Activated CD4-positive, alpha-beta T cell treated with anti-CD3 and anti-CD28 coated beads, Interleukin-2, amount 50 U/mL, for 16 hours (primary cell): Measurements from ENCODE around the gene ZFYVE28.

Experiments used
- DNase-seq: peaks from one replicate; pipeline ENCODE4 v3.0.0-alpha.2; 2020

Gene ZFYVE28

DNA sequence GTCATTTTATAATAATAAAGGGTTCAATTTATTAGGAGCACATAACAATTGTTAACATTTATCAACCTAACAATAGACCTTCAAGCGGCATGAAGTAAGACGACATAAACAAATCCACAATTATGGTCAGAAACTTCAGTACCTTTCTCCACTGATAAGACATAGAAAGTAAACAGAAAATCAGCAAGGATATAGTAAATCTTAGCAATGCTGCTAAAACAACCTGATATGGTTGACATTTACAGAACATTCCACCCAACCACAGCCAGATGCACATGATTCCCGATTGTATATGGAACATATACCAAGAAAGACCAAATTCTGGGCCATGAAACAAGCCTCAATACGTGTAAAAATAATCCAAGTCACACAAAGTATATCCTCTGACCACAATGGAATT, 71.3 kb downstream of the ZFYVE28 start:
- no peak for DNase-seq

GRCh38 chr4:2343476-2343875, 75.0 kb downstream of the ZFYVE28 start:
- DNase-seq, result no peak

- no peak for DNase-seq
Measured at GRCh38 chr4:2341911-2342652, 76.4 kb downstream of the ZFYVE28 start.

- DNase-seq, result no peak
Measured at GRCh38 chr4:2341261-2341841, 77.1 kb downstream of the ZFYVE28 start.

DNA sequence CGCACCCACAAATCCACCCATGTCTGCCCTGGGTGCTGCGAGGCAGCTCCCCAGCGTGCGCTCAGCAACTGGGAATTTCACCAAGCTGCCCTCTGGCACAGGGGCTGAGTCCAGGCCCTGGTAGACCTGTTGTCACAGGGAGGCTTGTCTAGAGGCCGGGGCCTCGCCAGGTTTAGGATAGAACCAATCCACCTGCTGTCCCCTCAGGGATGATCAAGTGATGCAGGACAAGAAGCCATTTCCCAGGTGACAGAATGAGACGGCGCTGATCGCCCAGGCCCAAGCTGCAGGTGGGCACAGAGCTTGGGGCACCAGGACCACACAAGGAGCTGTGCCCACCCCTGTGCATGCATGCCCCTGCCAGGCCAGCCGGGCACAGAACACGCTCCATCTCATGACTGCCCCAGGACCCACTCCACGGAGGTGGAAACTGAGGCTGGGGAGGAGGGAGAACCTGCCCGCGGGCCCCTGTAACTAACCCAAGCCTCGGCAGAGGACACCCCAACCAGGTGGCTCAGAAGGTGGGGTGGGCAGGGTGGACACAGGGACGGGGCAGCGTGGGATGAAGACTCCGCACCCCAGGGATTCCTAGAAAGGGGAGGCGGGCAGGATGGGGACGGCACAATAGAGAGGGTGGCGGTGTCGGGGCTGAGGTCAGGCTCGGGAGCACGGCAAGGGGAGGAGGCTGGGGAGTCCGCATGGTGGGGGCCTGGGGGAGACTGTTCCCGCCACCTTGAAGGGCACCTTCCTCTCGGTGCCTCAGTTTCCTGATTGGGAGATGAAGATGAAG, 78.0 kb downstream of the ZFYVE28 start:
- no peak for DNase-seq

DNA sequence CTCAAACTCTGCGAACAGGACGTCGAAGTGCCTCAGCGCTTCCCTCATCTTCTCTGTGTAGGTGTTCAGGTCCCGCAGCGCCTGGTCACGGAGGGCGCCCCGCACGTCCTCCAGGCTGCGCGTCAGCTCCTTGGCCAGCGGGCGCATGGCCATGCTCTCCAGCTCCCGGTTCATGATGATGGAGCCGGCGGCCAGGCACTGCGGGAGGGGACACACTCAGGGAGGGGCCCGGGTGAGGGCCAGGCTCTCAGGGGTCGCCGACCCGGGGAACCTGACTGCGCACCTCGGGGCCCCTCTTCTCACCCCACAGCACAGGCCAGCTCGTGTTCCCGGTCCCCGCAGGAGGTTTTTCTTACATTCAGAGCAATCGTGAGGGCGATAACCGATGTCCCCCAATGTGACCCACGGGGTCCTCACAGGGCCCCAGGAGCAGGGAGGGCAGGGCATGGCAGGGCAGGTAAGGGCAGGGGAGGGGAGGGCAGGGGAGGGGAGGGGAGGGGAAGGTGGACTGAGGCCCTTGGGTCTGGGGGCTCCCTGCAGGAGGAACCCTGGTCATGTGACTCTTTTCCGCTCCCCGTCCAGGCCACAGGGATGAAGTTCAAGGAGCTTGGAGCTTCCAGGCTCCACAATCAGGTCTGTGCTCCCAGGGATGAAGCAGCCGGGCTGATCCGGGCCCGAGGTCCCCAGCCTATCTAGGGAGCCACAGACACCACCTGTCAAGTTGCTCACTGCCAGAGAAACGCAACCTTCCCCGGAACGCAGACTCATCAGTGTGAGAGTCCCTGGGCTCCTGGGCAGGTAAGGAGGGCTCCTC, 78.8 kb downstream of the ZFYVE28 start:
- no peak for DNase-seq

- DNase-seq, result no peak
Measured at GRCh38 chr4:2338754-2339457, 79.5 kb downstream of the ZFYVE28 start.

DNA sequence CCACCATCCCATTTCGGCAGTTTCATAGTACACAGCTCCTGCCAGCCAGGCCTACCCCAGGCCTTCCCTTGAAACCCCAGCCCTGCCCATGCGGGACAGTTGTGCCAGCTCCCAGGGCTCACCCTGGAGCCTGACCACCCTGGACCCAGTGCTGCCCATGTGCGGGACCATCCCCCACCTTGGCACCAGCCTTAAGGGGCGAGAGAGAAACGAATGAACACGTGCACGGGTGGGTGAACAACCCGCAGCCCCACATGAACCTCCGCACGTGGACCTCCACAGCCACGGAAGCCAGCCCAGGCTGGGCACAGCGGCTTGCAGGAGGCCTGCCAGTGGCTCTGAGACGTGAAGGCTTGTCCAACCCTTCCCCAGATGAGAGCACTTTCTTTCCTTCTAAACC, 80.5 kb downstream of the ZFYVE28 start:
- DNase-seq, result no peak

- no peak for DNase-seq
Measured at GRCh38 chr4:2337131-2337723, 81.2 kb downstream of the ZFYVE28 start.

DNA sequence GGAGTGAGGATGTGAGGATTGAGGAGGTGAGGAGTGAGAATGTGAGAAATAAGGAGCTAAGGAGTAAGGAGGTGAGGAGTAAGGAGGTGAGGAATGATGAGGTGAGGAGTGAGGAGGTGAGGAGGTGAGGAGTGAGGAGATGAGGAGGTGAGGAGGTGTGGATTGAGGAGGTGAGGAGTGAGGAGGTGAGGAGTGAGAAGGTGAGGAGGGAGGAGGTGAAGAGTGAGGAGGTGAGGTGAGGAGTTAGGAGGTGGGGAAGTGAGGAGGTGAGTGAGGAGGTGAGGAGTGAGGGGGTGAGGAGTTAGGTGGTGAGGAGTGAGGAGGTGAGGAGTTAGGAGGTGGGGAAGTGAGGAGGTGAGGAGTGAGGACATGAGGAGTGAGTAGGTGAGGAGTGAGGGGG, 81.8 kb downstream of the ZFYVE28 start:
- DNase-seq, result no peak

DNA sequence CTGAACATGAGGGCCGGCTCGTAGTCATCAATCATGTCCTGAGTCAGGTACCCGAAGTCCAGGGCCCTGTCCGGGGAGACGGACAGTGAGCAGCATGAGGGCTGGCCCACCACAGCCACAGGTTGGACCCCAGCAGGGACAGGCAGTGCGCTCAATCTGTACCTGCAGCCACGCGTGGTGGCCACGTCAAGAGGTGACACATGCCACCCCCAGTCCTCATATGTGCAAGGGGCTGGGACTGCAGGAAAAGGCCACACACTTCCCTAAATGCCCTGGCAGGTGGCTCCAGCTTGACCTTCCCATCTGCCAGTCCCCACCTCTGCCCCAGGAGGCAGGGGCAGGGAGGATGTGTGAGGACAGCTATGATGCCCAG, 82.7 kb downstream of the ZFYVE28 start:
- no peak for DNase-seq

DNA sequence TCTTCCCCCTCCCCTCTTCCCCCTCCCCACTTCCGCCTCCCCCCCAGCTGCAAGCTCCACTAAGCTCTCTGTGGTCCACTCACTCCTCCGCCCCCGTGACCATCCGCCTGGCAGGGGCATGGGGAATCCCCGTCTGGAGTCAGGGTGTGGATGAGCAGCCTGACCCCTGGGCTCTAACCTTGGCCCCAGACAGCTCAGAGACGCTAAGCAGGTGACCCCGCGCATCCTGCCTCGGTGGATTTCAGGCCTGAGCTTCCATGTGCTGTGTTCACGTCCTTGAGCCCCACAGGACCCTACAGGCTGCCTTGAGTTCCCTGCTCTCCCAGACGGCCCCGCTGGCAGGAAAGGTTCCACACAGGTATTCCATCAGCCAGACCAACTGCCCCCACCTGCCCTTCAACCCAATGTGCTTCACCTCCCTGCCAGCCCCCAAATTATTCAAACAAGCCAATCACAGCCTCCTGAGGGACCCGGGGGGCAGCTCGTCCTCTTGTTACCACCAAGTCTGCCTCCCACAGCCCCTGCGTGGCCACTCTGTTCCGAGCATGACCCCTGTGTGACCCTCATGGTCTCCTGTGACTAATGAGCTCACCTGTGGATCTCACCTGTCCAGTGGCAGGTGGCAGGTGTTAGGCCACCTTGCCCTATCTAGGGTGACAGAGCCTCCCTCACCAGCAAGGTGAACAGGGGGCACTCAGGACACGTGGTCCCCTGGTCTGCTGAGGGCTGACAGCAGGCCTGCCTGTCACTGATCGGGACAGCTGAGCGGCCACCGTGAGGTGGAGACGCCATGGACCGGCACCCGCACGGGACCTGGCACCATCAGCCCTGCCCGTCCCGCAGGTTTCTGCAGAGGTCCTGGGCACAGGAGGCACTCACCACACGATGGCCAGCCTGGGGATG, 83.4 kb downstream of the ZFYVE28 start:
- DNase-seq, result no peak

DNA sequence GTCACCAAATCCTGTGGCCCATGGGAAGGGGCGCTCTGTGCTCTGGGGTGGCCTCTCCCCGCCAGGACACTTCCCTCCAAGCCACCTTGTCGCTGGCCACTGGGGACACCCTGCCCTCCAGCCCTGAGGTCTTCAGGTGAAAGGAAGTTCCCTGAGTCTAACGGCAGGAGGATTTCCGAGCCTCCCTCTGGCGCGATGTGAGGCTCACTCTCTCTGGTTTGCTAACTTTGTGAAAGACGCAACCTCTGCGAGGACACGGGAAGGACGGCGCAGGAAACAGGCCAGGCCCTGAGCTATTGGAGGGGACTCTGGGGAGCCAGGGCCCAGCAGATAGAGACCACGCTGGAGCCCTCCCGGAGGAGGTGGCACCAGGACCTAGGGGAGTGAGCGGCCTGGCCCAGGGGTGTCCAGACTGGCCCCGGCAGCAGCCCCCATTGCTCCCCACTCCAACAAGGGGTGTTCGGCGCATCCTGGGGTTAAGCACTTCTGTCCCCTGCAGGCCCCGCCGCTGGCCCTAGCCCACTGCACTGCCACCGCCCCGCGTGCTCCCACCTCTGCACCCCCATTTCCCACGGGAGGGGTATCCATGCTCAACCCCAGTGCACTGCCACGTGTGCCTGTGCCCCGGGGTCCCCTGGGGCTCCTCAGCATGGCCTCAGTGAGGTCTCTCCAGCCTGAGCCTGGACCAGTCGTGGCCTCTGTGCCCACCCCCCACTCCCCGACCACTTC, 84.4 kb downstream of the ZFYVE28 start:
- no peak for DNase-seq

- DNase-seq, result no peak
Measured at GRCh38 chr4:2333356-2333841, 85.0 kb downstream of the ZFYVE28 start.

- no peak for DNase-seq
Measured at GRCh38 chr4:2332976-2333319, 85.5 kb downstream of the ZFYVE28 start.

DNA sequence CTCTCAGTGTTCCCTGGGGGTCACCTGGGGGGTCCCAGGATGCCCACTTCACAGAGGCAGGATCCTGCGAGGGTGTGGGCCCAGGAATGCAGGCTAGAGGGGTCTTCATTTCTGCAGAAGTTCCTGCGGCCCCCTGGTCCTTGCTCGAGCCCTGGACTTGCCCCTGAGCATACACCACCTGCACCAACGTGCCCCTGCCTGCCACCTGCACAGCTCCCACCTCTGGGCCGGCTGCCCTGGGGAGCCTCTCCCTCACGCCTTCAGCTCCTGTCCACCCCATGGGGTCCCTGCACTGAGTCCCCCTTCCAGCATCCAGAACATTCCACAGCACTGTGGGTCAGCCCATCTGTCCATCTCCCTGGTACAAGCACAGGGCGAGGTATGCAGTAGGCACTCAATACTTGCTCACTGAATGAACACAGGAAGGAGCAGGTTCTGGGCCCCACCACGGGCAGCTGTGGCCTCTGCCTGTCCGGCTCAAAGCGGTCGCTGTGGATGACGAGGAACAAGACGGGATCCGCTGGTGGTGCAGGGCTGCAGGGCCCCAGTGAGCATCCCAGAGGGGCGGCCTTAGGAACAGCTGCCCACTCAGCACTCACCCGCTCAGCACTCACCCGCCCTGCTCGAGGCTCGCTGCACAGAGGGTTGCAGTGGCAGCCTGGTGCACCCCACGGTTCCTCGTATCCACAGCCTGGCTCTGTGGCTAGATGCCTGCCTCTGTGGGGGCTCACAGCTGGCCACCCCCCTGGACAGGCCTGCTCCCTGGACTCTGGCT, 86.1 kb downstream of the ZFYVE28 start:
- DNase-seq, result no peak

DNA sequence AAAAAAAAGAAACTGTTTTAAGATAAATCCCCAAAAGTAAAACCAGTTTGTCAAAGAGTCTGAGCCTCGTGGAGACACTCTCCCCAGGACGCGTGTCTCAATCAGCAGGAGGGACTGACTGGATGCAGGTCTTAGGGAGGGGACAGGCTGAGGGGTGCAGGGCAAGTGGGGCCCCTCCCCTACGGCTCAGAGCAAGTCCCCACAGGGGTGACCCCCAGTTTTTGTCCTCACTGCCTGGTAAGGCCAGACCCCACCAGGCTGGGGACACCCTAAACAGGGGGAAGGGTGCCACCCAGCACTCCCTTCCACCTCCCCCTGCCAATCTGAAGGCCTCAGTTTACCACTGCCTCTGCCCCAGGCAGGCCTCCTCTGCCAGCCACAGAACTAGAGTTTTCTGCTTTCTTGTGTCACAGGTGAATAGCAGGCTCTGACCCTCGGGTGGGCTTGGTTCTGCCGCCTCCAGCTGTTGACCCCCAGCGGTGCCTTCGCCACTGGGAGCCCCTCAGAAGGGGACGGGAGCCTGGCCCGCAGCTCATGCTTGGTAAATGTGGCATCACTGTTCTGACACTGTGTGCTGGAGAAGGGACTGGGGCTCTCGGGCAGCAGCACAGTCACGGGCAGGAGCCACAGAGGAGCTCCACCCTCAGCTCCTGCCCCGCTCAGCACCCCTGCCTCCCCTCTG, 86.8 kb downstream of the ZFYVE28 start:
- no peak for DNase-seq

DNA sequence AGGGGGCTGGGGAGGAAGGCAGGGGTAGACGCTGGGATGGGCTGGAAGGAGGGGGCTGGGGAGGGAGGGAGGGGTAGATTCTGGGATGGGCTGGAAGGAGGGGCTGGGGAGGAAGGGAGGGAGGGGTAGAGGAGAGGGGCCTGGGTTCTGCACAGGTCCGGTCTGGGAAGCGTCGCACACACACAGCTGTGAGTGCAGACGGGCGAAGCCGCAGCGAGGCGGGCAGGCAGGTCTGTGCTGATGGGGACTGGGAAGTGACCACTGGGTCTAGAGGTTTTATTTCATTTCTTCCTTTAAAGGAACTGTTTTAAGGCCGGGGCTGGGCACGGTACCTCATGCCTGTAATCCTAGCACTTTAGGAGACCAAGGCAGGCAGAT, 87.4 kb downstream of the ZFYVE28 start:
- DNase-seq, result no peak
